Parathyroid adenoma (tissue), 2 donors: ENCODE measurements around the gene FEN1.

ENCODE experiments used
- H2AFZ ChIP-seq: fragments of 300-600 bp; sonication (generic); one replicate; pipeline ENCODE4 v1.7.0; 2017; ENCODE audit warnings: antibody characterized with exemption, mild to moderate bottlenecking
- H3K27ac ChIP-seq: fragments of 300-600 bp; sonication (generic); one replicate; pipeline ENCODE4 v1.7.0; 2017
- H3K27me3 ChIP-seq: fragments of 300-600 bp; sonication (generic); one replicate; pipeline ENCODE4 v1.7.0; 2017; ENCODE audit warnings: low read length; ENCODE audit not compliant: control insufficient read depth, insufficient read depth
- H3K36me3 ChIP-seq: fragments of 300-600 bp; sonication (generic); one replicate; pipeline ENCODE4 v1.7.0; 2017; ENCODE audit warnings: low read length; ENCODE audit not compliant: control insufficient read depth, insufficient read depth
- H3K4me1 ChIP-seq: fragments of 300-600 bp; sonication (generic); one replicate; pipeline ENCODE4 v1.7.0; 2017; ENCODE audit warnings: control low read depth
- H3K4me2 ChIP-seq: fragments of 300-600 bp; sonication (generic); one replicate; pipeline ENCODE4 v1.7.0; 2017; ENCODE audit warnings: low read length
- H3K4me3 ChIP-seq: fragments of 300-600 bp; sonication (generic); one replicate; pipeline ENCODE4 v1.7.0; 2017; ENCODE audit warnings: low read depth, low read length
- H3K79me2 ChIP-seq: fragments of 300-600 bp; sonication (generic); one replicate; pipeline ENCODE4 v1.7.0; 2017; ENCODE audit warnings: control low read depth
- H3K9ac ChIP-seq: fragments of 300-600 bp; sonication (generic); one replicate; pipeline ENCODE4 v1.7.0; 2017; ENCODE audit warnings: mild to moderate bottlenecking
- H3K9me3 ChIP-seq: fragments of 300-600 bp; sonication (generic); one replicate; pipeline ENCODE4 v1.7.0; 2017; ENCODE audit warnings: low read length; ENCODE audit not compliant: control insufficient read depth
- TF ChIP-seq, protein P1 (sequence below): fragments of 300-600 bp; sonication (generic); IDR thresholded peaks from one replicate; pipeline ENCODE4 v1.7.0; 2017; ENCODE audit warnings: antibody characterized with exemption, mild to moderate bottlenecking
- donor health status: primary hyperparathyroidism.

The FEN1 gene

DNA sequence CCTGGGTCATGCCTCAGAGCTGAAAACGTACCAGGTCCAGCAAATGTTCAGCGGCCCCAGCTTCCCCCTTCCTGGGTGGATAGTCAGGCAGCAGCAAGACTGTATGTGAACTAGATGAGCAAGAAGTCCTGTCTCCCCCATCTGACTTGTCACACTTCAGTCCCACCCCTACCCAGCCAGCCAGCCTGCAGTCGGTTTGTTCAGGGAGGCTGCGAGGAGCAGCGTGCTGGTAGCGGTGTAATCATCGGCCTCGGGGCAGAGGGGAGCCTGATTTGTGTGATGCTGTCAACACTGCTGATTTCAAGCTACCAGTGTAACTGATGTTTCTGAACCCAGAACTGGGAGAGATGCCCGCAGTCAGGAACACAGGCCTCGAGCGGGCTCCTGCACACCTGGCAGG lies 9.9 kb upstream of the FEN1 start:
- H3K4me2 ChIP-seq = no peak overlapping the region
- no peaks in the 10 kb centered on the region for H3K4me1 ChIP-seq
- no peaks in the 10 kb centered on the region for H3K79me2 ChIP-seq
- no peaks in the 10 kb centered on the region for H3K36me3 ChIP-seq
- no peaks in the 10 kb centered on the region for H3K27me3 ChIP-seq
- H3K9me3 ChIP-seq = no peaks in the 10 kb centered on the region
- H3K9ac ChIP-seq = no peak overlapping the region
- H3K4me3 ChIP-seq = no peak overlapping the region
- H2AFZ ChIP-seq = no peak overlapping the region
- TF ChIP-seq, protein P1, sequence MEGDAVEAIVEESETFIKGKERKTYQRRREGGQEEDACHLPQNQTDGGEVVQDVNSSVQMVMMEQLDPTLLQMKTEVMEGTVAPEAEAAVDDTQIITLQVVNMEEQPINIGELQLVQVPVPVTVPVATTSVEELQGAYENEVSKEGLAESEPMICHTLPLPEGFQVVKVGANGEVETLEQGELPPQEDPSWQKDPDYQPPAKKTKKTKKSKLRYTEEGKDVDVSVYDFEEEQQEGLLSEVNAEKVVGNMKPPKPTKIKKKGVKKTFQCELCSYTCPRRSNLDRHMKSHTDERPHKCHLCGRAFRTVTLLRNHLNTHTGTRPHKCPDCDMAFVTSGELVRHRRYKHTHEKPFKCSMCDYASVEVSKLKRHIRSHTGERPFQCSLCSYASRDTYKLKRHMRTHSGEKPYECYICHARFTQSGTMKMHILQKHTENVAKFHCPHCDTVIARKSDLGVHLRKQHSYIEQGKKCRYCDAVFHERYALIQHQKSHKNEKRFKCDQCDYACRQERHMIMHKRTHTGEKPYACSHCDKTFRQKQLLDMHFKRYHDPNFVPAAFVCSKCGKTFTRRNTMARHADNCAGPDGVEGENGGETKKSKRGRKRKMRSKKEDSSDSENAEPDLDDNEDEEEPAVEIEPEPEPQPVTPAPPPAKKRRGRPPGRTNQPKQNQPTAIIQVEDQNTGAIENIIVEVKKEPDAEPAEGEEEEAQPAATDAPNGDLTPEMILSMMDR = no peak
- H3K27ac ChIP-seq = no peak overlapping the region

DNA sequence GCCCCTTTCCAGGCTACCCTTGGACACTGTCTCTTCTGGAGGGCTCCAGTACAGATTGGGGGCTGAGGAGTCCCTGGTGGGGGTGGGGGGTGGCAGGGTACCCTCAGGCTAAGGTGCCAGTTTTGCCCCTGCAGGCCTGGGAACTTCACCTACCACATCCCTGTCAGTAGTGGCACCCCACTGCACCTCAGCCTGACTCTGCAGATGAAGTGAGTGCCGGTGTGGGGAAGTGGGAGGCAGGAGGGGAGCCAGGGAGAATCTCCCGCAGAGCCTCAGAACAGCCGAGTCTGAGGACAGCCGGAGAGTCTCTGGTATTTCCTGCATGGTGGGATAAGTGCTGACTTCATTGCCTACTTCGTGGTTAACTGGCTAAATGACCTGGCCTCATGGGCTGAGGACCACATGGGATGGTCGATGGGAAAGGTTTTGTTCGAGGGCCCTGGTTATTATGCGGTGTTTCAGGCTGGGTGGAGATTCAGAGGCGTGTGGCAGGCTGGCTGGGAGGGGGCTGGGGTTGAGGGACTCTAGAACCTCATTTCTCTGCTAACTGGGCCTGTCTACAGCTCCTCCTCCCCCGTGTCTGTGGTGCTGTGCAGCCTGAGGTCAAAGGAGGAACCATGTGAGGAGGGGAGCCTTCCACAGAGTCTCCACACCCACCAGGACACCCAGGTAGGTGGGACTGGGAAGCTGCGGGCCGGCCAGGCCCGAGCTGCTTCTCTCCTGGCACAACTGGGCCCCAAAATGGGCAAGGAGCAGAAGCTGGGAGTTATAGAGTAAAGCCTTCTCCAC lies 8.8 kb upstream of the FEN1 start:
- no peak overlapping the region for H3K4me2 ChIP-seq
- no peaks in the 10 kb centered on the region for H3K4me1 ChIP-seq

GRCh38 chr11:61784506-61784805 lies 8.3 kb upstream of the FEN1 start:
- TF ChIP-seq, protein P1 = no peak
- Histone ChIP-seq H3K79me2 (no peaks in the 10 kb centered on the region), H3K36me3 (no peaks in the 10 kb centered on the region)

More for the DNA sequence above, 8.8 kb upstream of the FEN1 start:
- Histone ChIP-seq H3K4me3 (no peak overlapping the region), H3K36me3 (no peaks in the 10 kb centered on the region), H3K9ac (no peak overlapping the region), H2AFZ (no peak overlapping the region), H3K79me2 (no peaks in the 10 kb centered on the region), H3K9me3 (no peaks in the 10 kb centered on the region), H3K27ac (no peak overlapping the region), H3K27me3 (no peaks in the 10 kb centered on the region)
- TF ChIP-seq, protein P1 = no peak

DNA sequence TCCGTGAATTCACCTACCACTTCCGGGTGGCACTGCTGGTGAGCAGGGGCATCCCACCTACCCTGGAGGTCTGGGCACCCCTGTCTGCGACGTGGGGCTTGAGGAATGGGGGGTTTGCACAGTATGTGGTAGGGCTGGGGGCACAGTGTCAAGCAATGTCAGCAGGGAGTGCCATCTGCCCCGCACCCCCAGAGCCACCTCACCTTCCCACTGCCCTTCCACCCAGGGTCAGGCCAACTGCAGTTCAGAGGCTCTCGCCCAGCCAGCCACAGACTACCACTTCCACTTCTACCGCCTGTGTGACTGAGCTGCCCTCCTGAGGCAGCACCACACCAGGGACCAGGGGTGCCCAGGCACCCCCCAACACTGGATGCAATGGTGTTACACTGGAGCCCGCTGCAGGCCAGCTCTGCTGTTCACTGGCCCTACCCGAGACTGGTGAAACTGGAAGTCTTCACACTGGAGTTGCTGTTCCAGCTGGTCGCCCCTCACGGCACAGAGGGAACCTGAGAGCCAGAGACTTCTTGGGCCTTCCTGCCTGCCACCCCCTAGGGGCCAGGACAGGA lies 6.8 kb upstream of the FEN1 start:
- Histone ChIP-seq H3K27me3 (no peaks in the 10 kb centered on the region), H3K4me3 (no peak overlapping the region), H3K4me2 (no peak overlapping the region), H3K36me3 (no peaks in the 10 kb centered on the region), H2AFZ (no peak overlapping the region), H3K9ac (no peak overlapping the region), H3K4me1 (no peaks in the 10 kb centered on the region), H3K9me3 (no peaks in the 10 kb centered on the region), H3K79me2 (no peaks in the 10 kb centered on the region), H3K27ac (no peak overlapping the region)
- TF ChIP-seq, protein P1 = no peak

More at GRCh38 chr11:61784506-61784805, 8.3 kb upstream of the FEN1 start:
- Histone ChIP-seq H2AFZ (no peak overlapping the region), H3K4me2 (no peak overlapping the region), H3K4me3 (no peak overlapping the region), H3K27ac (no peak overlapping the region), H3K4me1 (no peaks in the 10 kb centered on the region), H3K9me3 (no peaks in the 10 kb centered on the region), H3K27me3 (no peaks in the 10 kb centered on the region), H3K9ac (no peak overlapping the region)
